ENCODE measurements around the gene TCEANC2.
"Not testable (repeated sequence)": the region's sequence is repeated elsewhere in the genome, so short reads cannot be mapped to it uniquely, and the experiment has no call there.

The TCEANC2 gene

GRCh38 chr1:54024358-54024757, 29.1 kb upstream of the TCEANC2 start:
- Histone ChIP-seq H3K27ac (no peak overlapping the region), H3K36me3 (ENCODE audit: insufficient read depth, low read length) (no peaks in the 10 kb centered on the region), H3K9ac (ENCODE audit: insufficient read length) (no peak overlapping the region), H3K9me3 (ENCODE audit: low read depth, low read length) (no peaks in the 10 kb centered on the region), H3K4me3 (no peak overlapping the region)
- no peak for DNase-seq (ENCODE audit: low read depth, low spot score)
- TF ChIP-seq EZH2 (IDR thresholded peaks at IDR 0.05) (no peak), FOXP2 (optimal IDR thresholded peaks at IDR 0.05; ENCODE audit: control extremely low read depth, extremely low read length, insufficient read depth) (no peak), POLR2AphosphoS5 (IDR thresholded peaks at IDR 0.05; ENCODE audit: borderline replicate concordance, low read depth, low read length) (no peak)

- H3K27ac ChIP-seq; H3K9me3 ChIP-seq (ENCODE audit: low read depth, low read length); DNase-seq (ENCODE audit: low read depth, low spot score); H3K4me3 ChIP-seq; H3K36me3 ChIP-seq (ENCODE audit: insufficient read depth, low read length); H3K9ac ChIP-seq (ENCODE audit: insufficient read length): not testable (repeated sequence)
Measured at GRCh38 chr1:54024811-54025210, 28.6 kb upstream of the TCEANC2 start.

- no peak overlapping the region for H3K9ac ChIP-seq (ENCODE audit: insufficient read length)
- no peaks in the 10 kb centered on the region for H3K9me3 ChIP-seq (ENCODE audit: low read depth, low read length)
- no peak overlapping the region for H3K4me3 ChIP-seq
- no peak for DNase-seq (ENCODE audit: low read depth, low spot score)
- H3K36me3 ChIP-seq (ENCODE audit: insufficient read depth, low read length) = no peaks in the 10 kb centered on the region
- no peak for TF ChIP-seq EZH2 (IDR thresholded peaks at IDR 0.05)
- H3K27ac ChIP-seq = no peak overlapping the region
Measured at GRCh38 chr1:54027848-54028247, 25.6 kb upstream of the TCEANC2 start.

- Histone ChIP-seq H3K27ac (no peak overlapping the region), H3K36me3 (ENCODE audit: insufficient read depth, low read length) (no peaks in the 10 kb centered on the region), H3K9ac (ENCODE audit: insufficient read length) (no peak overlapping the region), H3K9me3 (ENCODE audit: low read depth, low read length) (no peaks in the 10 kb centered on the region), H3K4me3 (no peak overlapping the region)
- DNase-seq (ENCODE audit: low read depth, low spot score) = no peak
- TF ChIP-seq FOXP2 (optimal IDR thresholded peaks at IDR 0.05; ENCODE audit: control extremely low read depth, extremely low read length, insufficient read depth) (no peak), POLR2AphosphoS5 (IDR thresholded peaks at IDR 0.05; ENCODE audit: borderline replicate concordance, low read depth, low read length) (no peak), EZH2 (IDR thresholded peaks at IDR 0.05) (no peak)
Measured at GRCh38 chr1:54028306-54029251, 24.8 kb upstream of the TCEANC2 start.

GRCh38 chr1:54037476-54037875, 15.9 kb upstream of the TCEANC2 start:
- TF ChIP-seq EZH2 (IDR thresholded peaks at IDR 0.05) (no peak), POLR2AphosphoS5 (IDR thresholded peaks at IDR 0.05; ENCODE audit: borderline replicate concordance, low read depth, low read length) (no peak), FOXP2 (optimal IDR thresholded peaks at IDR 0.05; ENCODE audit: control extremely low read depth, extremely low read length, insufficient read depth) (no peak)
- Histone ChIP-seq H3K4me3 (no peak overlapping the region), H3K9me3 (ENCODE audit: low read depth, low read length) (no peaks in the 10 kb centered on the region), H3K27ac (no peak overlapping the region), H3K9ac (ENCODE audit: insufficient read length) (no peak overlapping the region), H3K36me3 (ENCODE audit: insufficient read depth, low read length) (peaks cover 31% of the 10 kb centered on the region)
- no peak for DNase-seq (ENCODE audit: low read depth, low spot score)

- Histone ChIP-seq H3K4me3 (no peak overlapping the region), H3K9me3 (ENCODE audit: low read depth, low read length) (no peaks in the 10 kb centered on the region), H3K9ac (ENCODE audit: insufficient read length) (no peak overlapping the region), H3K36me3 (ENCODE audit: insufficient read depth, low read length) (peaks cover 38% of the 10 kb centered on the region), H3K27ac (no peak overlapping the region)
- DNase-seq (ENCODE audit: low read depth, low spot score) = no peak
- TF ChIP-seq POLR2AphosphoS5 (IDR thresholded peaks at IDR 0.05; ENCODE audit: borderline replicate concordance, low read depth, low read length) = no peak
- no peak for TF ChIP-seq FOXP2 (optimal IDR thresholded peaks at IDR 0.05; ENCODE audit: control extremely low read depth, extremely low read length, insufficient read depth)
- TF ChIP-seq EZH2 (IDR thresholded peaks at IDR 0.05) = no peak
Measured at GRCh38 chr1:54041806-54042205, 11.6 kb upstream of the TCEANC2 start.

- H3K36me3 ChIP-seq (ENCODE audit: insufficient read depth, low read length) = peaks cover 34% of the 10 kb centered on the region
- TF ChIP-seq POLR2AphosphoS5 (IDR thresholded peaks at IDR 0.05; ENCODE audit: borderline replicate concordance, low read depth, low read length) (no peak), FOXP2 (optimal IDR thresholded peaks at IDR 0.05; ENCODE audit: control extremely low read depth, extremely low read length, insufficient read depth) (no peak), EZH2 (IDR thresholded peaks at IDR 0.05) (no peak)
- H3K9me3 ChIP-seq (ENCODE audit: low read depth, low read length) = no peaks in the 10 kb centered on the region
- no peak overlapping the region for H3K4me3 ChIP-seq
- H3K27ac ChIP-seq = no peak overlapping the region
- no peak overlapping the region for H3K9ac ChIP-seq (ENCODE audit: insufficient read length)
- DNase-seq (ENCODE audit: low read depth, low spot score) = no peak
Measured at GRCh38 chr1:54045496-54045895, 7.9 kb upstream of the TCEANC2 start.

GRCh38 chr1:54046671-54047383, 6.6 kb upstream of the TCEANC2 start:
- Histone ChIP-seq H3K36me3 (ENCODE audit: insufficient read depth, low read length) (peaks cover 21% of the 10 kb centered on the region), H3K27ac (no peak overlapping the region), H3K9me3 (ENCODE audit: low read depth, low read length) (no peaks in the 10 kb centered on the region), H3K9ac (ENCODE audit: insufficient read length) (no peak overlapping the region), H3K4me3 (no peak overlapping the region)
- DNase-seq (ENCODE audit: low read depth, low spot score) = no peak
- no peak for TF ChIP-seq POLR2AphosphoS5 (IDR thresholded peaks at IDR 0.05; ENCODE audit: borderline replicate concordance, low read depth, low read length)
- TF ChIP-seq EZH2 (IDR thresholded peaks at IDR 0.05) = no peak
- TF ChIP-seq FOXP2 (optimal IDR thresholded peaks at IDR 0.05; ENCODE audit: control extremely low read depth, extremely low read length, insufficient read depth) = no peak
